A549 (cell line): ENCODE data around the gene FRS2. TPM values are rescaled to one million over a fixed set of nuclear protein-coding genes. Genes with fewer than 3 reads are reported as not detected.
A peak's percentile ranks its signal among the peaks of the same experiment; 100 is the strongest.
"Not testable (repeated sequence)": the region's sequence is repeated elsewhere in the genome, so short reads cannot be mapped to it uniquely, and the experiment has no call there.

Experiments
- ATAC-seq, 2 experiments: fragments of 200-7000 bp in 1 of 2; fragments of >200 bp in 1 of 2; cut with Nextera tagmentation in 1 of 2; cut with Tn5 transposase in 1 of 2; 3 replicates each; pipeline versions ENCODE4 v1.8.0 to v1.9.1; 2018 to 2020; ENCODE audit warnings: mild to moderate bottlenecking in 1 of 2, moderate library complexity in 1 of 2
- CTCF ChIA-PET: fragments of 300-600 bp; sonication (Branson Sonifier 250); formaldehyde crosslinking; extraction: SDS; loops from one replicate; lab custom pipeline; 2021; ENCODE audit warnings: antibody characterized with exemption, inconsistent platforms; lab: Yijun Ruan, JAX
- POLR2A ChIA-PET: fragments of 350-600 bp; formaldehyde crosslinking; extraction: SDS; loops from one replicate; lab custom pipeline; 2021; ENCODE audit warnings: antibody characterized with exemption, inconsistent platforms; lab: Yijun Ruan, JAX
- DNase-seq, 2 experiments: peaks; one replicate each; pipeline versions ENCODE4 v3.0.0 to v3.0.0-alpha.2; 2011 to 2016; ENCODE audit warnings: low read depth in 1 of 2, low spot score in 1 of 2
- FAIRE-seq: peaks from 2 replicates; lab custom pipeline; 2011; peaks lifted over from hg19 to GRCh38; lab: Jason Lieb, UNC
- H3K27ac ChIP-seq, 2 experiments: fragments of >200 bp; sonication (Bioruptor Twin); formaldehyde crosslinking; 3 replicates each; pipeline ENCODE4 v1.5.1; 2016 to 2017
- H3K4me1 ChIP-seq: fragments of >200 bp; sonication (Bioruptor Twin); formaldehyde crosslinking; 3 replicates; pipeline ENCODE4 v1.6.1; 2016
- H3K4me2 ChIP-seq: fragments of >200 bp; sonication (Bioruptor Twin); formaldehyde crosslinking; 3 replicates; pipeline ENCODE4 v1.6.1; 2016
- H3K4me3 ChIP-seq: fragments of >200 bp; sonication (Bioruptor Twin); formaldehyde crosslinking; 3 replicates; pipeline ENCODE4 v1.5.1; 2016
- H3K9me3 ChIP-seq: fragments of >200 bp; sonication (Bioruptor Twin); formaldehyde crosslinking; 3 replicates; pipeline ENCODE4 v1.6.1; 2016
- ATOH8 ChIP-seq: fragments of 250-450 bp; sonication (Bioruptor Pico); IDR thresholded peaks from 2 replicates; pipeline ENCODE4 v1.5.0; 2020; ENCODE audit warnings: low read depth, mild to moderate bottlenecking, moderate library complexity
- CEBPB ChIP-seq, 2 experiments: fragments of >200 bp in 1 of 2; sonication (Bioruptor Twin) in 1 of 2; formaldehyde crosslinking in 1 of 2; IDR thresholded peaks; 2 replicates each; pipeline ENCODE4 v1.6.1; 2012 to 2016
- EHF ChIP-seq: fragments of 250-450 bp; sonication (Bioruptor Pico); IDR thresholded peaks from 2 replicates; pipeline ENCODE4 v1.5.0; 2020; ENCODE audit warnings: mild to moderate bottlenecking
- FOSB ChIP-seq: fragments of 250-450 bp; sonication (Bioruptor Pico); IDR thresholded peaks from 2 replicates; pipeline ENCODE4 v1.5.0; 2020; ENCODE audit warnings: mild to moderate bottlenecking, moderate library complexity
- HDAC2 ChIP-seq: fragments of 200-600 bp; sonication (generic); IDR thresholded peaks from 2 replicates; pipeline ENCODE4 v1.6.1; 2016
- HES2 ChIP-seq: fragments of >200 bp; sonication (Bioruptor Twin); formaldehyde crosslinking; IDR thresholded peaks from 2 replicates; pipeline ENCODE4 v1.6.1; 2016
- HOXA7 ChIP-seq: fragments of 250-450 bp; sonication (Bioruptor Pico); IDR thresholded peaks from 2 replicates; pipeline ENCODE4 v1.5.0; 2020; ENCODE audit warnings: mild to moderate bottlenecking, moderate library complexity
- HOXB13 ChIP-seq: fragments of 250-450 bp; sonication (Bioruptor Pico); IDR thresholded peaks from 2 replicates; pipeline ENCODE4 v1.5.0; 2020; ENCODE audit warnings: low read depth, mild to moderate bottlenecking, moderate library complexity
- JUN ChIP-seq, 2 experiments: fragments of >200 bp; sonication (Bioruptor Twin); formaldehyde crosslinking; IDR thresholded peaks; 2 replicates in 1 of 2; 3 replicates in 1 of 2; pipeline ENCODE4 v1.6.1; 2016 to 2017
- KDM1A ChIP-seq: fragments of 200-600 bp; sonication (generic); IDR thresholded peaks from 2 replicates; pipeline ENCODE4 v1.6.1; 2016; ENCODE audit warnings: low read depth, mild to moderate bottlenecking
- NR3C1 ChIP-seq: fragments of >200 bp; sonication (Bioruptor Twin); formaldehyde crosslinking; IDR thresholded peaks from 3 replicates; pipeline ENCODE4 v1.6.1; 2017
- POLR2A ChIP-seq: IDR thresholded peaks from 2 replicates; pipeline ENCODE4 v1.6.1; 2012; ENCODE audit warnings: mild to moderate bottlenecking, low read length
- POLR2AphosphoS2 ChIP-seq: conservative IDR thresholded peaks from 2 replicates; pipeline ENCODE4 v1.6.1; 2012; ENCODE audit warnings: low read length, improper control_type of control experiment, inconsistent platforms
- RAD21 ChIP-seq, 2 experiments: fragments of >200 bp in 1 of 2; sonication (Bioruptor Twin) in 1 of 2; formaldehyde crosslinking in 1 of 2; IDR thresholded peaks in 1 of 2; conservative IDR thresholded peaks in 1 of 2; 2 replicates in 1 of 2; 3 replicates in 1 of 2; pipeline ENCODE4 v1.6.1; 2012 to 2018; ENCODE audit warnings: inconsistent platforms in 1 of 2
- SMC3 ChIP-seq: fragments of >200 bp; sonication (Bioruptor Twin); formaldehyde crosslinking; IDR thresholded peaks from 3 replicates; pipeline ENCODE4 v1.6.1; 2018; ENCODE audit warnings: inconsistent platforms
- TFCP2L1 ChIP-seq: fragments of 250-450 bp; sonication (Bioruptor Pico); IDR thresholded peaks from 2 replicates; pipeline ENCODE4 v1.5.0; 2021; ENCODE audit warnings: mild to moderate bottlenecking
- TP53 ChIP-seq: fragments of 250-450 bp; sonication (Bioruptor Pico); IDR thresholded peaks from 2 replicates; pipeline ENCODE4 v1.5.0; 2021; ENCODE audit warnings: mild to moderate bottlenecking, moderate library complexity
- ZC3H11A ChIP-seq: fragments of 450-650 bp; IDR thresholded peaks from 2 replicates; pipeline ENCODE4 v1.6.1; 2014; ENCODE audit warnings: antibody characterized with exemption, mild to moderate bottlenecking
- WGBS: methylation state at CpG from one replicate; pipeline ENCODE4 v1.1.6; 2017; ENCODE audit errors: missing lambda C conversion rate; 5-methylcytosine and 5-hydroxymethylcytosine counted together
- polyA plus RNA-seq, 4 experiments: library from polyadenylated mRNA; depleted of rRNA in 3 of 4; stranded (reverse); fragments of >200 nt; fragmentation: RNase III in 1 of 4; extraction: RNeasy Plus Mini Kit Qiagen cat#74134 plus additional on column Dnase treatment in 1 of 4; gene quantifications; 2 replicates in 3 of 4; 3 replicates in 1 of 4; pipeline ENCODE4 v1.2.3, GENCODE V29; 2011 to 2017

FRS2 gene
- polyA plus RNA-seq, 2 of the 4 experiments (the other 2 are of a cell fraction) = 14.9 to 28.6 TPM

GRCh38 chr12:69600804-69601203 lies 130.6 kb downstream of the FRS2 start (continued):
- TF ChIP-seq HOXA7 (CRISPR knock-in tag) = no peak

- Histone ChIP-seq H3K9me3 (no peaks in the 10 kb centered on the region), H3K27ac (no peak overlapping the region), H3K4me2 (no peak overlapping the region), H3K4me3 (no peak overlapping the region), H3K4me1 (no peaks in the 10 kb centered on the region)
- FAIRE-seq (no peak), ATAC-seq (0 out of 6 replicates have a peak, but pooled peaks of 1 of the 2 experiments have one; percentile 9), DNase-seq (no peak)
- 93% methylated on average over 6 of the region's 6 CpGs for WGBS
- ChIA-PET POLR2A (no interaction called here), CTCF (interaction anchor here (0.6 to 1.8 kb wide), 4 partner anchors 8 to 334 kb away, joined by 3 to 4 read pairs (median 3); partner anchors contain the start of gene LRRC10)
- TF ChIP-seq HDAC2 (no peak), POLR2AphosphoS2 (peak; percentile 60)
Measured at GRCh38 chr12:69601962-69602685, 131.9 kb downstream of the FRS2 start.

- Histone ChIP-seq H3K4me2 (no peak overlapping the region), H3K4me3 (no peak overlapping the region)
- peak in 1 of 2 experiments; percentile 10 for DNase-seq
- TF ChIP-seq FOSB (CRISPR knock-in tag) (0 out of 2 replicates have a peak, but pooled peaks have one; percentile 8), NR3C1 (no peak)
- TF ChIP-seq, all 56 proteins: peak for 1
- ChIA-PET POLR2A (no interaction called here), CTCF (no interaction called here)
- Histone ChIP-seq H3K27ac (no peak overlapping the region), H3K4me1 (no peaks in the 10 kb centered on the region), H3K9me3 (no peaks in the 10 kb centered on the region)
- peak in 1 of 2 experiments; percentile 13; a peak in 1 of 6 replicates for ATAC-seq
- FAIRE-seq = no peak
Measured at GRCh38 chr12:69602954-69603353, 132.8 kb downstream of the FRS2 start.

GRCh38 chr12:69603556-69603955 lies 133.4 kb downstream of the FRS2 start:
- ATAC-seq, H3K27ac ChIP-seq, CTCF ChIA-PET, H3K4me3 ChIP-seq, POLR2A ChIA-PET, H3K4me2 ChIP-seq, DNase-seq, H3K9me3 ChIP-seq, H3K4me1 ChIP-seq, FAIRE-seq: not testable (repeated sequence)
- TF ChIP-seq TP53 (CRISPR knock-in tag) = 0 out of 2 replicates have a peak, but pooled peaks have one; percentile 51
- WGBS = 97% methylated on average over 6 of the region's 6 CpGs

GRCh38 chr12:69604275-69604674 lies 134.1 kb downstream of the FRS2 start:
- WGBS = 77% methylated on average over 2 of the region's 3 CpGs
- ATAC-seq, H3K27ac ChIP-seq, DNase-seq, H3K4me1 ChIP-seq, POLR2A ChIA-PET, H3K9me3 ChIP-seq, FAIRE-seq, H3K4me3 ChIP-seq, H3K4me2 ChIP-seq: not testable (repeated sequence)
- CTCF ChIA-PET = interaction anchor here (0.8 to 1.8 kb wide), 2 partner anchors 24 to 35 kb away, joined by 3 to 9 read pairs; no protein-coding TSS in a partner anchor

GRCh38 chr12:69608114-69608513 lies 137.9 kb downstream of the FRS2 start:
- H3K9me3 ChIP-seq = no peaks in the 10 kb centered on the region
- WGBS = 89% methylated on average over 2 of the region's 2 CpGs

GRCh38 chr12:69610126-69610525 lies 139.9 kb downstream of the FRS2 start:
- H3K4me2 ChIP-seq = no peak overlapping the region
- ATAC-seq (no peak), DNase-seq (no peak), FAIRE-seq (no peak)
- no peak overlapping the region for H3K4me3 ChIP-seq
- CTCF ChIA-PET = interaction anchor here (0.8 to 2.6 kb wide), 9 partner anchors 9 to 253 kb away, joined by 3 to 18 read pairs (median 3); no protein-coding TSS in a partner anchor
- H3K4me1 ChIP-seq = no peaks in the 10 kb centered on the region
- no peaks in the 10 kb centered on the region for H3K9me3 ChIP-seq
- TF ChIP-seq HOXB13 (CRISPR knock-in tag) (no peak), RAD21 (conservative IDR thresholded peaks at IDR 0.05 in 1 of 2, IDR thresholded peaks at IDR 0.05 in 1 of 2) (no peak), ZC3H11A (no peak), HES2 (no peak), JUN (IDR thresholded peaks at IDR 0.05) (no peak), POLR2A (no peak), ATOH8 (CRISPR knock-in tag) (no peak), SMC3 (no peak), KDM1A (no peak), EHF (CRISPR knock-in tag) (no peak), TFCP2L1 (no peak)
- TF ChIP-seq, all 56 proteins: peak for 0
- POLR2A ChIA-PET = interaction anchor here (1.1 kb wide), 1 partner anchor 25 kb away, joined by 3 read pairs; the partner anchor contains the start of gene CCT2
- WGBS = 84% methylated on average over 14 of the region's 15 CpGs
- no peak overlapping the region for H3K27ac ChIP-seq

More at GRCh38 chr12:69608114-69608513, 137.9 kb downstream of the FRS2 start:
- FAIRE-seq = no peak
- ATAC-seq = no peak
- ChIA-PET POLR2A (interaction anchor here (0.7 kb wide), 1 partner anchor 1179 kb away, joined by 4 read pairs; no protein-coding TSS in a partner anchor), CTCF (interaction anchor here (0.7 kb wide), 1 partner anchor 134 kb away, joined by 4 read pairs; no protein-coding TSS in a partner anchor)
- TF ChIP-seq CEBPB (IDR thresholded peaks at IDR 0.05) = peak in 1 of 2 experiments; percentile 22; a peak in 1 of 4 replicates
- no peak for TF ChIP-seq HOXB13 (CRISPR knock-in tag)
- no peak for DNase-seq
- no peak overlapping the region for H3K4me2 ChIP-seq
- no peaks in the 10 kb centered on the region for H3K4me1 ChIP-seq
- H3K4me3 ChIP-seq = no peak overlapping the region
- no peak overlapping the region for H3K27ac ChIP-seq
